ENCODE results near the gene MEGF8.
A peak's percentile ranks its signal among the peaks of the same experiment; 100 is the strongest.
"Not testable (repeated sequence)": the region's sequence is repeated elsewhere in the genome, so short reads cannot be mapped to it uniquely, and the experiment has no call there.

Gene MEGF8

GRCh38 chr19:42333975-42334696 lies 8.7 kb downstream of the MEGF8 start:
- DNase-seq = no peak

GRCh38 chr19:42334697-42335373 lies 9.4 kb downstream of the MEGF8 start:
- no peak for DNase-seq

- no peak for DNase-seq
Observed at GRCh38 chr19:42335374-42335936, 10.0 kb downstream of the MEGF8 start.

- no peak for DNase-seq
Observed at GRCh38 chr19:42335971-42336370, 10.5 kb downstream of the MEGF8 start.

- DNase-seq = not testable (repeated sequence)
Observed at GRCh38 chr19:42339126-42339860, 13.9 kb downstream of the MEGF8 start.

GRCh38 chr19:42339922-42340321 lies 14.5 kb downstream of the MEGF8 start:
- not testable (repeated sequence) for DNase-seq

- DNase-seq = no peak
Observed at GRCh38 chr19:42343344-42344110, 18.1 kb downstream of the MEGF8 start.

- DNase-seq = no peak
Observed at GRCh38 chr19:42344336-42344893, 19.0 kb downstream of the MEGF8 start.

GRCh38 chr19:42345191-42345812 lies 19.9 kb downstream of the MEGF8 start:
- DNase-seq = no peak

GRCh38 chr19:42348211-42348610 lies 22.8 kb downstream of the MEGF8 start:
- no peak for DNase-seq

GRCh38 chr19:42349378-42350107 lies 24.1 kb downstream of the MEGF8 start:
- no peak for DNase-seq

- DNase-seq = no peak
Observed at GRCh38 chr19:42350417-42350816, 25.0 kb downstream of the MEGF8 start.

- no peak for DNase-seq
Observed at GRCh38 chr19:42351079-42351735, 25.8 kb downstream of the MEGF8 start.

- DNase-seq = peak in 1 of 2 experiments; percentile 12
Observed at GRCh38 chr19:42352301-42353259, 27.1 kb downstream of the MEGF8 start.

- no peak for DNase-seq
Observed at GRCh38 chr19:42353341-42354015, 28.0 kb downstream of the MEGF8 start.

- DNase-seq = no peak
Observed at GRCh38 chr19:42355896-42356295, 30.5 kb downstream of the MEGF8 start.

GRCh38 chr19:42356686-42357085 lies 31.3 kb downstream of the MEGF8 start:
- DNase-seq = no peak

- DNase-seq = no peak
Observed at GRCh38 chr19:42357290-42357689, 31.9 kb downstream of the MEGF8 start.

All from activated CD4-positive, alpha-beta T cell treated with anti-CD3 and anti-CD28 coated beads, Interleukin-2, amount 50 U/mL, for 48 hours (primary cell).